Right forelimb (tissue), 1 donor: ENCODE measurements around the gene SCYGR1.
"Not testable (repeated sequence)": the region's sequence is repeated elsewhere in the genome, so short reads cannot be mapped to it uniquely, and the experiment has no call there.

Experiments
- DNase-seq: peaks from one replicate; pipeline ENCODE4 v3.0.0-alpha.2; 2018

The SCYGR1 gene

DNA sequence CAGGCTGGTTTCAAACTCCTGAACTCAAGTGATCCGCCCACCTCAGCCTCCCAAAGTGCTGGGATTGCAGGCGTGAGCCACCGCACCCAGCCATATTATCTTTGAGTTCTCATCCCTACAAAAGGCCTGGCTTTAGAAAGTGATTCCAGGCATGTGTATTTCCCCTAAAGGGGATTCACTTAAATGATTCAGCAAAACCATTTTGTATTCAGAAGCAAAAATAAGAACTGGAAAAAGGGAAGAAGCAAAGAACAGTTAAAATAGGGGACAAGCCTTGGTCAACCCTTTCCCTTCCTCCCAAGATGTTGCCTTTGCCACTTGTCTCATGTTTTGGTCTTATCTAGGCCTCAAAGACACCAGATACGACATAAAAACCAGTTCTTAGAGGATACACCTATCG is 19.2 kb downstream of the SCYGR1 start:
- no peak for DNase-seq

DNA sequence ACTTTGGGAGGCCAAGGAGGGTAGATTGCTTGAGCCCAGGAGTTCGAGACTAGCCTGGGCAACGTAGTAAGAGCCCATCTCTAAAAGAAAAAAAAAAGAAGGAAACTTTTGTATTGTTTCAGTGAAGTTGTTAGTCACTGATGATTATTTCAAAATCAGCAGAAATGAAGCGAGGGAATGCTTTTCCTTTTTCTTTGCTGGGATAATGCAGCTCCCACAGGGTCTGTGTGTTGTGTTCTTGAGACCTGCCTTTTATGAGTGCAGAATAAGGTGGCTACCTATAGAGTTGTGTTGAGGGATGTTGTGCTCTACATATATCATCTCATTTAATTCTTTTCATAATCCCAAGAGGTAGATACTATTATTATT is 20.3 kb downstream of the SCYGR1 start:
- no peak for DNase-seq

DNA sequence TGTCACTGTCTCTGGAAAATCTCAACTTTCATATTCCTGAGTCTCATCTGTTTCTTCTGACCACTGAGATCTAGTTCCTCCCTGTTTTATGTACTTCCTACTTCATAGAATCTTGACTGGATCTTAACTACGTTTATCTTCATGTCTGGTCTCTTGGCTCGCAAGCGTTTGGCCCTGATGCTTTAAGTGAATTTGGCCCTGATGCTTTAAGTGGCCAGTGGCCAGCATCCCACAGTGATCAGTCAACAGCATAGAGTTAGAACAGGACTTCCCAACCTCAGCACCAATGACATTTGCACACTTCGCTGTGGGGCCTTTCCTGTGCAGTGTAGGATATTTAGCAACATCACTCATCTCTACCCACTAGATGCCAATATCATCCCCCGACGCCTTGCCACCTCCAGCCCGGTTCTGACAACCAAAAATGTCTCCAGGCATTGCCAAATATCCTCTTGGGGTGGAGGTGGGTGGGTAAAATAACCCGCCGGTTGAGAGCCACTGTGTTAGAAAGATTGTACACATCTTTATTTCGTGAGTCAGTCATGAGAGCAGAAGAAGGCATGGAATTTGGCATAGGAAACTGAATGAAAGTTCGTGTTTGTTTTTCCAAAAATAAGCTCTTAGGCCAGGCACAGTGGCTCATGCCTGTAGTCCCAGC is 20.9 kb downstream of the SCYGR1 start:
- DNase-seq = no peak

DNA sequence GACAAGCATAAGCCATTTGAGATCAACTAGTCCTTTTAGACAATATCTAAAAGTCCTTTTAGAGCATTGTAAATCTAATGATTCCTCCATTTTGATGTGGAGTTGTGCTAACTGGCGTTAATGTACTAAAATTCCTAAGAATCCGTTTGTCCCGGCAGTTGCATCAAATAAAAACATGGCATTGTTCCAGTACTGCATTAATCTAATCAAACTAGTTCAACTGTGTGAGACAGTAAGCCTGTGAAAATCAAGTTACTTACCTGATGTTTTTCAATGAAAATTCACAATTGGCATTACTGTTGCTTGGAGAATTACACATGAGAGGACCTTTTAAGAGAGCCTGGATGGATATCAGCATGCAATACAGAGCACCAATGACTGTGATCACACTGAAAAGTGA is 21.9 kb downstream of the SCYGR1 start:
- DNase-seq = no peak

DNA sequence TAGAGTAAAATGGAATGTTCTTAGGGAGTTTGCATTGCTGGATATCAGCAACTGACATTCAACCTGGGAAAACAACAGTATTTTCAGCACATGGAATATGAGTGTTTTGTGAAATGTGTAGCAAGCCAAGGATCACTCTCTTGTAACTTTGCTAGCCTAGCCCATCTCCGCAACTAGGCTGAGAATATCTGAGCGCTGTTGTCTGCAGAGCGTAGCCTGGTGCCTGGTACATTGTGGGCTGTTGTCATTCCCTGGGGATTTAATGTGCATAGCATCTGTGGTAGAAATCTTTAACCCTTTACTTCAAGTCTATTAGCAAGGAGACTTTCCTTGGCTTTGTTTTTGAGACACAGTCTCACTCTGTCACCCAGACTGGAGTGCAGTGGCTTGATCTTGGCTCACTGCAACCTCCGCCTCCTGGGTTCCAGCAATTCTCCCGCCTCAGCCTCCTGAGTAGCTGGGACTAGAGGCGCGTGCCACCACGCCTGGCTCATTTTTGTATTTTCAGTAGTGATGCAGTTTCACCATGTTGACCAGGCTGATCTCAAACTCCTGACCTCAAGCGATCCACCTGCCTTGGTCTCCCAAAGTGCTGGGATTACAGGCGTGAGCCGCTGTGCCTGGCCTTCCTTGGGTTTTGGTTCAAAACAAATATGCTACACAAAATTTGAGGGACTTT is 23.0 kb downstream of the SCYGR1 start:
- DNase-seq = not testable (repeated sequence)

DNA sequence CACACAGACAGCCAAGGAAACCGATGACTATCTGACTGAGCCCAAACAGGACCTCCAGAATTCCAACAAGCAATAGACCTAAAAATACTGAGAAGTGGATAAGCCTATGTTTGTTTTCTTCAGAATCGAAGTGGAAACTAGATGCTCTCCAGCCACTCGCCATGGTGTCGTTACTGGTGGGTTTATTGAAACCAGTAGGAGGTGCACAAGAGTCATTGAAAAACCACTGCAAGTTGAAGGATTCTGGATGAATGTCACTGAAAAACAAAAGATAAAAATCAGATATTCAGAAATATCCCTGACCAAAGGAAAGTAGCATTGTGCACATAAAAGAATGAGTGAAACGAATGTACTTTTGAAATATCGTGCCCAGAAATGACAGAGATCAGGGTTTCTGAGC is 24.0 kb downstream of the SCYGR1 start:
- no peak for DNase-seq

DNA sequence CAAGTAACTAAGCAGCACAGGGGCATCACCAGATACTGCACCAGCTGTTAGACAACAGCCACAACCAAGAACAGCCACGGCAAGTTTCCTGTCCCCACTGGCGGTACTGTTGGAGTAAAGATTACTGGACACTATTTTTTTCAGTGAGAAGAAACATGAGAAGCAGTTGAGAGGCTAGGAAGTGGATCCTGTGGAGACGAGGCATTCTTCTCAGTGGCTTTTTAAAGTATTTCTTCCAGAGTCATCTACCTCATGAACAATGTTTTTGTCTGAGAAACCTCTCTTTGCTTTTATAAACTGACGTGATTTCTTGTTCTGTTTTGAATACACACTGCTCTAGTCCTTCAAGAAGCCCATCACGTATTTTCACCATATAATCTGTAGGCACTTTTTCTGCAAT is 27.4 kb downstream of the SCYGR1 start:
- DNase-seq = no peak

DNA sequence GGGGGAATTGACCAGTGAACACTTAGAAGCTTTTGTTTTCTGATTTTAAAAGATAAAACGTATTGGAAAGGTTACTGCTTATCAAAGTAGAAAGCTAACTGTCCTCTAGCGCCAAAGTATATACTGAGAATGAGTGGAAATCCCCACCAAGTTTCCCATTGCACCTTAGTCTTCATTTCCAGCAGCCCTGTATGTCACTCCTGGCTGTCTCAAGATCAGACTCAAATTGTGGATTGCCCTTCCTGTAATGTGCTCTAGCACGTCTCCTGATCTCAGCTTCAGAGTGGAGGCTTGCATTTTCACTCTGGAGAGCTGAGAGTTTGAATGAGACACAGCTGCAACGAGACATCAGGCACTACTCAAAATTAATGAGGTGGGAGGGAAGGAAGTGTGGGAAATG is 36.1 kb downstream of the SCYGR1 start:
- DNase-seq = no peak

DNA sequence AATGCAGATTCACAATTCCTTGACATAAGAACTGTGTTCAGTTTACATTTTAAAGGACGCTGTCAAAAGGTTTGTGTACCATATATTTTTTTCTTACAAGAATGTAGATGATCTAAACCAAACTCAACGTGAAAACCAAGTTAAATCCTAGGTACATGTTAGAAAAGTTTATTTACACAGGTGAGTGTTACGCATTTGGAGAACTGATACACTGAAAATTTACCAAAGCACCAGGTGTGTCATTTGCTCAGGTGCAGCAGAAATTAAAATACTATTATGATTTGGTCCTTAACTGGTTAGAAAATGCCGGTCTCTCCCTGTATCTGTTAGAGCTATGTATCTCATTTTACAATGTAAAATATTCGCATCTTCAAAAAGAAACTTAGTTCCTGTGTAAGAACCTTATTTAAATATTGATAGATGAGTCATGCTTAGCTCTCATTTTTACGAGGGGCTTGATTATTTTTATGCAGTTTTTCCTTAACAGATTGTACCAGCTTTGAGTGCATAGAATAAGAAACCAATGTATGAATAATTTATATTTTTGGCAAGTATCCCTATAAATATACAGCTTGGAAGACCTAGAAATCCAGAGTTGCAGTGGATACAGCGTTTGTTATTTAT is 37.6 kb downstream of the SCYGR1 start:
- DNase-seq = no peak

DNA sequence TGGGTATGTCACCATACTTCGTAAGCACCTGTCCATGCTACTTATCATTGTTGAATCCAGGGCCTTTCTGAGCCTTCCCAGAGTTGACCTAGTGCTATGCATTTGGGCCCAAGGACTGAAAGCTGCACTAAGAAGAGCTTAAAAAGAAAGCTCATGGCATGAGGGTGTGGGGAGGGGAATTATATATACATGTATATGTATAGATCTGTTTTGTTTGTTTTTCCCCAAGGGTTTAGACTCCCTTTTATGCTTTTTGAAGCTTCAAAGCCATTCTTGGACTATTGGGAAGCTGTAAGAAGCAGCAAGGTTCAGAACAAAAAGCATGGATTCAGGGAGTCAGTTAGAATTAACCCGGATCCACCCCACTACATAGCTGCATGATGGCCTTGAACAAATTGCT is 39.4 kb downstream of the SCYGR1 start:
- no peak for DNase-seq

DNA sequence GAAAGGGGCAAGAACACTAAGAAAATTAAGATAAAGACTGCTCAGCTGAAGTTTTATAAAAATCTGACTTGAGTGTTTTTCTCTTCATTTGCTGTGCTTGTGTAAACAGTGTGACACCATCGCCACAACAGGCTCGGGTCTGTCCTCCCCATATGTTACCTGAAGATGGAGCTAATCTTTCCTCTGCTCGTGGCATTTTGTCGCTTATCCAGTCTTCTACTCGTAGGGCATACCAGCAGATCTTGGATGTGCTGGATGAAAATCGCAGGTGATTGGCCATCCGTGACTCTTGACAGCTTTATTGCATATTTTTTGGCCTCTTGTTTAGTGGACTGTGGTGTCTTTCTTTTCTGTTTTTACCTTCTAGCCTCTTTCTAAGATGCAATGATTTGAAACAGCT is 40.6 kb downstream of the SCYGR1 start:
- DNase-seq = no peak

DNA sequence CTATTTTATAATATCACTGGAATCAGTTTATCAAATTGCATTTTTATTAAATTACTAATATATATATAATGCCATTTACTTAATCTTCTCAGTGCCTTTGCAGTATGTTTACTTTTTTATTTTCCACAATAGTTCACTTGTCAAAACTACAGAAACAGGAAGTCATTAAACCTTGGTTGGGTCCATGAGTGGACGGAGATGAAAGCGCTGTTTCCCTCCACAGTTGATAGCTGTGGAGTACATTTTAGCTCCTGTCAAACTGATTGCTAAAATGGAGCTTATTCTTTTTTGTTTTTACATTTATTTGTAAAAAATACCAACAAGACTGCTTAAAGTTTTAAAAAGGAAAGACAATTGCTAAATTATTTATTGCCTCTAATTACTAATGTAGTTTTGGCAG is 43.5 kb downstream of the SCYGR1 start:
- no peak for DNase-seq

DNA sequence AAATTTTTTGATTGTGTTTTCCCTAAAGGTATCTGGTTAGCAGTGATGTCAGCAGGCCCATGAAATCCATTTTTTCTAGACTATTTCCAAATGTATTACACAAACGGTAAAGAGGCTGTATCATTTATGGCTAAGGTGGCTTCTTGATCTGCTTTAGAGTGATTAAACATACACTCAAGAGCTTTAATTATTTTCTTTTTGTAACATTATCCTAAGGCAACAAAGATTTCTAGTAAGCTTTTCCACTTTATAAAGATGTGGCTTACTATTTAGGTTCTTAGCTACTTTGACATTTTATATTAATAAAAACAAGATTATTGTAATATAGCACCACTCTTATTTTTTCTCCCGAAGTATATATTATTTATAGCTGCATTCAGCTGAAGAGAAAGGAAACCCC is 46.2 kb downstream of the SCYGR1 start:
- no peak for DNase-seq

DNA sequence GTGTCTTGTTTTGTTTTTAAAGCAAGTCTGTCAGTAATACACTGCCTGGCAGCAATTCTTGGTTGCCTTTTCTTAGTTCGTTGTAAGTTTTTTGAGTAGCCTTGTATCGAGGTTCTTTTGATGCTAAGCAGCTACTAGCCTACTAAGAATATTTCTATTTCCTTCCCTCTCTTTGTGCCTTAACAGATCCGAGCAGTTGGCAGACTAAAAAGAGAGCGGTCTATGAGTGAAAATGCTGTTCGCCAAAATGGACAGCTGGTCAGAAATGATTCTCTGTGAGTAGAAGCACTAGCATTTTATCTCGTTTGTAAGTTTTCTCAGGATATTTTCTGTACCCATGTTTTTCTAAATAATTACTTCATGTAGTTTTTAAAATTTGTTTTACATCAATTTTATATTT is 47.6 kb downstream of the SCYGR1 start:
- DNase-seq = no peak

DNA sequence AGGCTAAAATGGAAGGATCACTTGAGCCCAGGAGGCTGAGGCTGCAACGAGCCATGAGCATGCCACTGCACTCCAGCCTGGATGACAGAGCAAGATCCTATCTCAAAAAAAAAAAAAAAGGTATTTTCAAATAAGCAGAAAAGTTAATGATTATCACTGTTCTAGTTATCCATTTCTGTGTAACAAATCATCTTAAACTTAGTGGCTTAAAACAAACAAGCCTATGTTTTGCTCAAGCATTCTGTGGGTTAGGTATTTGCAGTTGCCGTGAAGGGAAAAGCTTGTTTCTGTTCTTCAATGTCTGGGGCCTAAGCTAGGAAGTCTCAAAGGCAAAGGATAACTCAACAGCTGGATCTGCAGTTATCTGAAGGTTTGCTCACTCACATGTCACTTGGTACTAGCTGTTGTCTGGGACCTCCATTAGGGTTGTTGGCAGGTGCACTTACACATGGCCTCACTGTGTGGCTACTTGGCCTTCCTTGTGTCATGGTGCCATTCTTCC is 48.6 kb downstream of the SCYGR1 start:
- no peak for DNase-seq
